Activated CD8-positive, alpha-beta memory T cell treated with anti-CD3 and anti-CD28 coated beads, Interleukin-2, amount 50 U/mL, for 4 hours (primary cell): ENCODE data around the gene VPS52.

Source experiments
- DNase-seq: peaks from one replicate; pipeline ENCODE4 v3.0.0-alpha.2; 2020

The VPS52 gene

GRCh38 chr6:33207552-33208090 is 64.1 kb downstream of the VPS52 start:
- no peak for DNase-seq

GRCh38 chr6:33206864-33207551 is 64.7 kb downstream of the VPS52 start:
- DNase-seq, result no peak

GRCh38 chr6:33206027-33206863 is 65.4 kb downstream of the VPS52 start:
- no peak for DNase-seq

DNA sequence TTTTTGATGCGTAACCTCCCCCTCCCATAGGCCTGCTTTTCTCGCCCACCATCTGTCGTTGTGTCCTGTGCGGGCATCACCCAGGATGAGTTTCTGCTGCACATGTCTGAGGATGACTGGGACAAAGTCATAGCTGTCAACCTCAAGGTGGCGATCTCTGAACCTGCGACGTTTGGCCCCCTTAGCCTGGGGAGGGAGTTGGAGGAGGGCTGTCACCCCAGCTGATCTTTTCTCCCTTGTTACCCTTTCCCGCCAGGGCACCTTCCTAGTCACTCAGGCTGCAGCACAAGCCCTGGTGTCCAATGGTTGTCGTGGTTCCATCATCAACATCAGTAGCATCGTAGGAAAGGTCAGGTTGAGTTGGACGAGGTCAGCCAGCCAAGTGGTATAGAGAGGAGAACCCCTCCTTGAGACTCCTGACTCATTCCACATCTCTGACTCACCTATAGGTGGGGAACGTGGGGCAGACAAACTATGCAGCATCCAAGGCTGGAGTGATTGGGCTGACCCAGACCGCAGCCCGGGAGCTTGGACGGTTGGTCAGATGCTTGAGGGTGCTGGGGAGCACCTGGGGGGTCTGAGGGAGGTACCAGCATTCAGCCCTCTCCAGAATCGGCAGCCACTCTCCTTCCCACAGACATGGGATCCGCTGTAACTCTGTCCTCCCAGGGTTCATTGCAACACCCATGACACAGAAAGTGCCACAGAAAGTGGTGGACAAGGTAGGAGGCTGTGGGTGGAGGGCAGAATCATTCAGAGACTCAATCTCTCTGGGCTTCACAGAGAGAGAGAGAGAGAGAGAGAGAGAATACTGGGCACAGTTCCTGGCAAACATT is 66.3 kb downstream of the VPS52 start:
- DNase-seq, result peak; percentile 43

DNA sequence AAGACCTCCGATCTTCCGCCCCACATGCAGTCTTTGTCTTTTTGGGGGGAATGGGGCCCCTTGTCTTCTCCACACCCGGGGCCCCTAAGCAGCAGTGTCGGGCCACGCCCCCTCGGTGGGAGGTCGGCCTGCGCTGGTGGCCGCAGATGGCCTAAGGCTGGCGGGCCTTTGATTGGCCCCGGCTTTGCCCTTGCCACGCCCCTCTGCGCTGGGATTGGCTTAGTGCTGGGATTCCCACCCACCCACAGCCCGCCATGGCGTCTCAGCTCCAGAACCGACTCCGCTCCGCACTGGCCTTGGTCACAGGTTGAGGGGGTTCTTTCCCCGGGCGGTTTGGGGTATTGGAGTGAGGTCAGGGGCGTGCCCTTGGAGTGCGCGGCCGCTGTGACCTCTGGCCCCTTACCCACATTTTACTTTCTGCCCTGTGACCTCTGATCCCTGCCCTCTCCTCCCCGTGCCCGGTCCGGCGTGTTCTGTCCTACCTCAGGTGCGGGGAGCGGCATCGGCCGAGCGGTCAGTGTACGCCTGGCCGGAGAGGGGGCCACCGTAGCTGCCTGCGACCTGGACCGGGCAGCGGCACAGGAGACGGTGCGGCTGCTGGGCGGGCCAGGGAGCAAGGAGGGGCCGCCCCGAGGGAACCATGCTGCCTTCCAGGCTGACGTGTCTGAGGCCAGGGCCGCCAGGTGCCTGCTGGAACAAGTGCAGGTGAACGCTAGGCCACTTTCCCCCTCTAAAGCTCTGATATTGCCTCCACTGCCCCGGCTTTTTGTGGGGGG is 67.1 kb downstream of the VPS52 start, which contains the start of gene HSD17B8:
Gene HSD17B8, plus strand, starts transcription at position 241 of the 776 bp plus-strand sequence. Its CDS starts 14 bp downstream, at position 255.
- DNase-seq, result peak; percentile 91

- no peak for DNase-seq
Measured at GRCh38 chr6:33204165-33204414, 67.6 kb downstream of the VPS52 start.

DNA sequence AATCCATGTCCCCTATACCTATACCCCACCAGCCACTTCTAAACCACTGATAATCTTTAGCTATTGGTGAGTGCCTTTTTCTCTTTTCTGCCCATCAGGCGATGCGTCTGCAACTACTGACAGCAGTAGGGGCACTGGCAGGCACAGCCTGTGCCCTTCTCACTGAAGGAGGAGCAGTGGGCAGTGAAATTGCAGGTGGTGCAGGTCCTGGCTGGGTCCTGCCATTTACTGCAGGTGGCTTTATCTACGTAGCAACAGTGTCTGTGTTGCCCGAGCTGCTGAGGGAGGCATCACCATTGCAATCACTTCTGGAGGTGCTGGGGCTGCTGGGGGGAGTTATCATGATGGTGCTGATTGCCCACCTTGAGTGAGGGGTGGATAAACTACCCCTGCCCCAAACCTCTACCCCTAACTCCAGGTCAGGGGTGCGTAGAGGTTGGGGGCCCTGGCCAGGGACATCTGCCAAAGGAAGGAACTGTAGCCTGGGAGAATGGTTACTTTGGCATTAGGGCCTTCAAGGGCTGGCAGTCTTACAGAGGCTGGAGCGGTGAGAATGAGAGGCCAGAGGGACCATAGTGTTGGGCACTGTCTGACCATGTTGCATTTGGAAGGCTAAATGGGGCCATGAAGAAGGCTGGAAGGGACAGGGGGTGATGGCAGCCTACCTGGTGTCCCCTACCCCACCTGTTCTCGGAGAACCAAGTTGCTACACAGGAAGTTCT is 68.1 kb downstream of the VPS52 start:
- no peak for DNase-seq

GRCh38 chr6:33202799-33203198 is 68.9 kb downstream of the VPS52 start:
- DNase-seq, result no peak

- DNase-seq, result no peak
Measured at GRCh38 chr6:33201935-33202334, 69.7 kb downstream of the VPS52 start.

DNA sequence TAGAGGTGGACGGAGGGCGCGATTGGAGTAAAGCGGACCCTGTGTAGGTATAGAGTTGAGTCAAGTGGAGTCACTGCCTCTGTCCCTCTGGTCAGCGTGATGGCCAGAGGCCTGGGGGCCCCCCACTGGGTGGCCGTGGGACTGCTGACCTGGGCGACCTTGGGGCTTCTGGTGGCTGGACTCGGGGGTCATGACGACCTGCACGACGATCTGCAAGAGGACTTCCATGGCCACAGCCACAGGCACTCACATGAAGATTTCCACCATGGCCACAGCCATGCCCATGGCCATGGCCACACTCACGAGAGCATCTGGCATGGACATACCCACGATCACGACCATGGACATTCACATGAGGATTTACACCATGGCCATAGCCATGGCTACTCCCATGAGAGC is 70.5 kb downstream of the VPS52 start:
- DNase-seq, result no peak
